Osteoblast (primary cell): ENCODE data around the gene CLGN. TPM values are rescaled to one million over a fixed set of nuclear protein-coding genes. Genes with fewer than 3 reads are reported as not detected.

Experiments
- DNase-seq: peaks from one replicate; pipeline ENCODE4 v3.0.0; 2011; ENCODE audit warnings: low spot score, mixed read lengths; ENCODE audit not compliant: insufficient read length; ENCODE audit errors: missing footprints
- H2AFZ ChIP-seq: 2 replicates; pipeline ENCODE4 v1.6.0; 2011; ENCODE audit warnings: mild to moderate bottlenecking, low read length
- H3K27ac ChIP-seq: 2 replicates; pipeline ENCODE4 v1.5.1; 2011; ENCODE audit warnings: mild to moderate bottlenecking, low read depth, low read length, moderate library complexity
- H3K27me3 ChIP-seq: 2 replicates; pipeline ENCODE4 v1.6.0; 2012; ENCODE audit warnings: mild to moderate bottlenecking, control low read depth, inconsistent platforms, low read length, moderate library complexity; ENCODE audit not compliant: insufficient read depth
- H3K36me3 ChIP-seq: 2 replicates; pipeline ENCODE4 v1.5.1; 2011; ENCODE audit warnings: mild to moderate bottlenecking, low read length, control low read depth, moderate library complexity; ENCODE audit not compliant: insufficient read depth
- H3K4me1 ChIP-seq: 2 replicates; pipeline ENCODE4 v1.5.1; 2011; ENCODE audit warnings: mild to moderate bottlenecking, low read length, control low read depth, moderate library complexity; ENCODE audit not compliant: insufficient read depth
- H3K4me2 ChIP-seq: 2 replicates; pipeline ENCODE4 v1.6.0; 2011; ENCODE audit warnings: mild to moderate bottlenecking, low read length; ENCODE audit not compliant: insufficient read depth
- H3K4me3 ChIP-seq: fragments of 200-600 bp; sonication (generic); 3 replicates; pipeline ENCODE4 v1.5.1; 2012; ENCODE audit warnings: mild to moderate bottlenecking, low read length, inconsistent platforms; ENCODE audit not compliant: insufficient read depth
- H3K79me2 ChIP-seq: 2 replicates; pipeline ENCODE4 v1.6.0; 2012; ENCODE audit warnings: mild to moderate bottlenecking, low read length, control low read depth, inconsistent platforms; ENCODE audit not compliant: insufficient read depth
- H3K9me3 ChIP-seq: 2 replicates; pipeline ENCODE4 v1.5.1; 2011; ENCODE audit warnings: low read depth, low read length, control low read depth
- H4K20me1 ChIP-seq: 2 replicates; pipeline ENCODE4 v1.6.0; 2012; ENCODE audit warnings: mild to moderate bottlenecking, low read length, control low read depth; ENCODE audit not compliant: insufficient read depth
- CTCF ChIP-seq: IDR thresholded peaks from 2 replicates; pipeline ENCODE4 v1.5.1; 2011; ENCODE audit warnings: mild to moderate bottlenecking, low read depth, low read length, moderate library complexity; ENCODE audit errors: extremely low read depth
- total RNA-seq: library from RNA; depleted of rRNA; stranded (reverse); fragments of >200 nt; gene quantifications from 2 replicates; pipeline ENCODE4 v1.2.3, GENCODE V29; 2012

The CLGN gene
- total RNA-seq, 1 donor, result 0.72 TPM

GRCh38 chr4:140466146-140466545 is 38.7 kb upstream of the CLGN start:
- H3K4me3 ChIP-seq, result no peak overlapping the region
- no peak overlapping the region for H2AFZ ChIP-seq
- no peaks in the 10 kb centered on the region for H3K9me3 ChIP-seq
- no peak for DNase-seq
- no peak overlapping the region for H3K4me2 ChIP-seq
- H3K27me3 ChIP-seq, result peaks cover 33% of the 10 kb centered on the region
- H3K36me3 ChIP-seq, result no peaks in the 10 kb centered on the region
- H3K79me2 ChIP-seq, result no peaks in the 10 kb centered on the region
- no peaks in the 10 kb centered on the region for H4K20me1 ChIP-seq
- H3K27ac ChIP-seq, result no peak overlapping the region
- no peaks in the 10 kb centered on the region for H3K4me1 ChIP-seq
- TF ChIP-seq CTCF, result no peak

DNA sequence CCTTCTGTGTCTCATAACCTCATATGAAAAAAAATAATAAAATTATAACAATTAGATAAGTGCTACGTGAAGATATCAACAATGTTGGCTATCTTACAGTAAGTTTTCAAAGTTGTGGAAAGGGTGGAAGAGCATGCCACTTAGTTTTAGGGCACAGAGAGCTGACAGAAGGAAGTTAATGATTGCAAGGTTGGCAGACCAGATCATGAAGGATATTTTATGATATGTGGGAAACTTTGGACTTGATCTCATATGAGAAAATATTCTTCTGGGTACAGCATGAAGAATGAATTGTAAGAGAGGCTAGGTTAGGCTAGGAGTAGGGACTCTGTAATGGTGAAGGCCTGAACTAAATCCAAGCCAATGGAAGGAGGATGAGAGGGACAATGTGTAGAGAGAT is 36.2 kb upstream of the CLGN start:
- Histone ChIP-seq H3K27me3 (peaks cover 9% of the 10 kb centered on the region), H3K36me3 (no peaks in the 10 kb centered on the region), H3K27ac (no peak overlapping the region), H3K79me2 (no peaks in the 10 kb centered on the region), H3K9me3 (no peaks in the 10 kb centered on the region), H3K4me2 (no peak overlapping the region), H2AFZ (no peak overlapping the region), H3K4me3 (no peak overlapping the region), H4K20me1 (no peaks in the 10 kb centered on the region), H3K4me1 (no peaks in the 10 kb centered on the region)
- DNase-seq, result no peak
- no peak for TF ChIP-seq CTCF

DNA sequence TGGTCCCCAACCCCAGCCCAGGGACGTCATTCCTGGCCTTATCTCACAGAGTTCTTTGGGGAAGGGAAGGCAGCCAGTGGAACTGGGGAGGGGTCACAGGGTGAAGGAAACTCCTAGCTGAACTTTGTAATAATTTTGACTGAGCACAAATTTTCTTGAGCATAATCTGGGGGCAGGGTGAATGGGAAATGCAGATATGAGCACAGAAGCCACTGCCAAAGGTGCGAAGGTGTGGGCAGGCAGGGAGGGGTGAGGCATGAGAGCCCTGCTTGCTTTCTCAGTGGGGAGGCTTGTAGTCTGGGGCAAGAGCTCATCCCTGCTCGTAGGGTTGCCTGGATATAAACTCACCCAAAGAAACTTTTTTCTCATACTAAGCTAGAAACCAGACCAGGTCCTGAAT is 35.7 kb upstream of the CLGN start:
- Histone ChIP-seq H2AFZ (no peak overlapping the region), H3K4me2 (no peak overlapping the region), H3K9me3 (no peaks in the 10 kb centered on the region), H3K4me1 (no peaks in the 10 kb centered on the region), H3K27me3 (peaks cover 7% of the 10 kb centered on the region), H4K20me1 (no peaks in the 10 kb centered on the region), H3K36me3 (no peaks in the 10 kb centered on the region), H3K79me2 (no peaks in the 10 kb centered on the region), H3K4me3 (no peak overlapping the region), H3K27ac (no peak overlapping the region)
- no peak for TF ChIP-seq CTCF
- no peak for DNase-seq

GRCh38 chr4:140450352-140450751 is 22.9 kb upstream of the CLGN start:
- Histone ChIP-seq H3K79me2 (no peaks in the 10 kb centered on the region), H3K4me2 (no peak overlapping the region), H3K4me3 (no peak overlapping the region), H3K4me1 (no peaks in the 10 kb centered on the region), H3K27ac (no peak overlapping the region), H3K27me3 (peaks cover 15% of the 10 kb centered on the region), H4K20me1 (no peaks in the 10 kb centered on the region), H2AFZ (no peak overlapping the region), H3K9me3 (no peaks in the 10 kb centered on the region), H3K36me3 (no peaks in the 10 kb centered on the region)
- DNase-seq, result no peak
- TF ChIP-seq CTCF, result no peak
